HG03095 (cell line): ENCODE results near the gene CBX2.

Source experiments
- ATAC-seq: cut with Tn5 transposase; IDR thresholded peaks from one replicate; pipeline ENCODE4 v1.9.1; 2021; ENCODE audit warnings: moderate library complexity; ENCODE audit not compliant: unreplicated experiment

CBX2 gene

DNA sequence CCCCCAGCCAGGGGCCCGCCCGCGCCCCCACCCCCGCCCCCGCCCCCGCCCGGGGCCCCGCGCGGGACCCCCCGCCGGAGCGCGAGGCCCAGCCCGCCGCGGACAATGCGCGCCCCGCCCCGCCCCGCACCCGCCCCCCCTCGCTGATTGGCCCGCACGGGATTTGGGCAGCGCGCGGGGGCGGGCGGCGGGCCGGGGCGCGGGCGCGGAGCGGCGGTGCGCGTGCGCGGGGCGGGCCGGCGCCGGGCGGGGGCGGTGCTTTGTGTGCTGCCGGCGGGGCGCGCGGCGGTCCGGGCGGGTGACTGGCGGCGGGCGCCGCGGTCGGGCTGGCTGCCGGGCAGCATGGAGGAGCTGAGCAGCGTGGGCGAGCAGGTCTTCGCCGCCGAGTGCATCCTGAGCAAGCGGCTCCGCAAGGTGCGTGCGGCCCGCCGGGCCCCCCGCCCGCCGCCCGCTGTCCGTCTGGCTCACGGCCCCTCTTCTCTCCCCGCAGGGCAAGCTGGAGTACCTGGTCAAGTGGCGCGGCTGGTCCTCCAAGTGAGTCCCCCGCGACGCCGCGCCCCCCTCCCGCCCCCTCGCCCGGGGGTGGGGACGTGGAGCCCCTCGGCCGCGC is at the start of gene CBX2:
Gene CBX2, plus strand, starts transcription at position 255 of the 610 bp plus-strand sequence. Its CDS starts 88 bp downstream, at position 343.
- no peak for ATAC-seq

DNA sequence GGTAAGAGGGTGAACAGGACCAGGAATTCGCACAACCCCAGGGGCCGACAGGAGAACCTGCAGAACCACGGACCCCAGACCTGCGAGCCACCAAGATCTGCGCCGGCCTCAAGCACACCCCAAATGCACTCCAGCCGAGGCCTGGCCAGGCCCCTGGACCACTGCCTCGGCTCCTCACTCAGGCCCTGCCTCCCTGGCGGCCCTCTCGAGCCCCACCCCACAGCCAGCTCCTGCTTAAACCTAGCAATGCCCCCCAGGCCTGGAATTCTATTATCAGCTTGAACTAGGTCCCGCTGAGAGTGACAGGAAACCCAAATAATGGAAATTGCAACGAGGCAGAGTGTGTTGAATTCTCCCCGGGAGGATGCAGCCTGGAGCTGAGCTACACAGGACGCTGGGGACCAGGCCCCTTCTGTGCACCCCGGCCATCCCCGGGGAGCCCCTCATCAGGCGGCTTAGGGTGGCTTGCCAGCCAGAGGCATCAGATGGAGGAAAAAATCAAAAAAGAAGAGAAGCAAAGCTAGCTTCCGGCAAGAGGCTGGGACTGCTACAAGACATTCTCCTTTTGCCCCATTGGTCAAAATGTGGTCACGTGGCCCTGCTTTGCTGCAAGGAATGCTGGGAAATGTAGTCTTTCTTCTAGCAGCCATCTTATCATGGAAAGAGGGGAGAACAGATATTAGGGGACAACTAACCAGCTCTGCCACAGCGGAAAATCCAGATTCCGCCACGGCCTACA is 49.6 kb upstream of the CBX2 start:
- no peak for ATAC-seq

DNA sequence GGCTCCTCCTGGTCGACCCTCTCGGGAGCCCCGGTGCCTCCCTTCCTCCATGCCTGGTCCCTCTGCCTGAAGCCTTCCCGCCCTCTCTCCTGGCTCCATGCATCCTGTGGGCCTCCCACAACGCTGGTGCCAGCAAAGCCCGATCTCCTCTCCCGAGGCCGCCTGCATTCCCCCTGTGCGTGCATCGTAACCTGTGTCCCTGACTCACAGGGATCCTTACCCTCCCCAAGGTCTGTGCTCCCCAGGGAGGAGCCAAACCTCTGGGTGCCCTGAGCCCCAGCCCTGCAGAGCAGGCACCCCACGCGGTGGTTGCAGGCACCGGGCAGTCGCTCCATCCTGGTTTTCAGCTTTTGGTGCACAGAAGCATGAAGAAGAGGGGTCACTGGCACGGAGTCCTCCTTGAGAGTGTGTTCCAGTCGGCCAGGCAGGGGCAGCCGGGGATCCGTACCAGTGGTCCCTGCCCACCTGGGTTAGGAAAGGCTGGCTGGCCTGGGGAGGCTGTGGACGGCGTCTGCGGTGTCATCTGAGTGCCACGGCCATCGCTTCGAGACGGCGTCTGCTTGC is 49.0 kb upstream of the CBX2 start:
- no peak for ATAC-seq

- ATAC-seq: no peak
Measured at GRCh38 chr17:79729761-79730160, 48.2 kb upstream of the CBX2 start.

GRCh38 chr17:79730437-79730768 is 47.5 kb upstream of the CBX2 start:
- ATAC-seq: no peak

GRCh38 chr17:79730769-79731483 is 47.0 kb upstream of the CBX2 start, which contains the start of gene ENPP7:
ENPP7 (plus strand) TSS chr17:79730943; CDS start chr17:79731140, 197 bp downstream.
- ATAC-seq: no peak

- ATAC-seq: no peak
Measured at GRCh38 chr17:79732254-79732653, 45.7 kb upstream of the CBX2 start.

DNA sequence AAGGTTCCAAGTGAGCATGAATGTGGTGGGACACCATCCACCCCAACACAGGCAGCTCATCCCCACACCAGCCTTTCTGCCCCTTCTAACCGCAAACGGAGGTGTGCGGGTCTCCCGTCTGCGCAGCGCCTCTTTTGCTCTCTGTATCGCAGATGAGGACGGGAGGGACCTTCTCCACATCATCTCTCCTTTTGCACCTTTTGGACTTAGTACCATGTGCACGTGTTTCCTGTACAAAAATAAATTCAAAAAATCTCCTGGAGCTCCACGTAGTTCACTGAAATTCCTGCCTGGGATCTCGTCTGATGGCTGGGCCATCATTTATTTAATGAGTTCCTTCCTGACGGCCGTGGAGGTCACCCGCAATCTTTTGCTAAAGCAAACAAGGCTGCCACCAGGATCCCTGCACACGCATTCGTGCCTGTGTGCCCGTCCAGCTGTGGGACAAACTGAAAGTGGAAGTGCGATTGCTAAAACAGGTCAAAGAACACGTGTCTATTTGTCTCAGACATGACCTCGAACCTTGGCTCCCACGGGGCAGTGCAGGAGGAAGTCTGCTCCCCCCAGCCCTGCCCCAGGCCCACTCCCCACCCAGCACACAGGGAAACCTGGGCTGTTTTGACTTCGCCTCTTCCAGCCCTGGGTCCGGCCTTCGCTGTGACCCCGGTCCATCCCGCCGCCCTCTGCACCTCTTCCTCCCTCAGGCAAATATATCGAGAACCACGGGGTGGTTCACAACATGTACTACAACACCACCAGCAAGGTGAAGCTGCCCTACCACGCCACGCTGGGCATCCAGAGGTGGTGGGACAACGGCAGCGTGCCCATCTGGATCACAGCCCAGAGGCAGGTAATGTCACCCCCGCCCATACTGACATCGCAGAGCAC is 44.9 kb upstream of the CBX2 start:
- ATAC-seq: no peak

GRCh38 chr17:79733692-79734070 is 44.3 kb upstream of the CBX2 start:
- ATAC-seq: no peak

DNA sequence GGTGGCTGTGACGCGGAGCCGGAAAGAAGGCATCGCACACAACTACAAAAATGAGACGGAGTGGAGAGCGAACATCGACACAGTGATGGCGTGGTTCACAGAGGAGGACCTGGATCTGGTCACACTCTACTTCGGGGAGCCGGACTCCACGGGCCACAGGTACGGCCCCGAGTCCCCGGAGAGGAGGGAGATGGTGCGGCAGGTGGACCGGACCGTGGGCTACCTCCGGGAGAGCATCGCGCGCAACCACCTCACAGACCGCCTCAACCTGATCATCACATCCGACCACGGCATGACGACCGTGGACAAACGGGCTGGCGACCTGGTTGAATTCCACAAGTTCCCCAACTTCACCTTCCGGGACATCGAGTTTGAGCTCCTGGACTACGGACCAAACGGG is 42.9 kb upstream of the CBX2 start:
- ATAC-seq: no peak

- ATAC-seq: no peak
Measured at GRCh38 chr17:79737046-79737921, 40.7 kb upstream of the CBX2 start.

- ATAC-seq: no peak
Measured at GRCh38 chr17:79737922-79738578, 39.9 kb upstream of the CBX2 start.

- no peak for ATAC-seq
Measured at GRCh38 chr17:79738643-79739042, 39.3 kb upstream of the CBX2 start.

GRCh38 chr17:79739148-79740062 is 38.5 kb upstream of the CBX2 start:
- no peak for ATAC-seq

GRCh38 chr17:79740413-79740812 is 37.5 kb upstream of the CBX2 start:
- ATAC-seq: no peak

DNA sequence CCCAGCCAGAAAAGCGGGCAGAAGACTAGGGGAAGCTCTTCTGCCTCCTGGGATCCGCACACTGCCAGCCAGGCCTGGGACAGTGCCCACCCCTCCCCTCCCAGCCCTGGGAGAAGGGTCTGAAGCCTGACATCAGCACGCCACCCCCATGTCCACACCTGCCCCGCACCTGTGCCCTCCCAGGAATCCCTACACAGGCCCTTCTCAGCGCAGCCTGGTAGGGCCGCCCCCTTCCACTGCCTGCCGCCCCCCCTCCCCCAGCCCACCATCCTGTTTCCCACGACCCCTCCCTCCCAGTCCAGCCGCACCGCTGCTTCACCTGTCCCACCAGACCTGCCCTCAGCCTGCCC is 36.6 kb upstream of the CBX2 start:
- ATAC-seq: no peak

DNA sequence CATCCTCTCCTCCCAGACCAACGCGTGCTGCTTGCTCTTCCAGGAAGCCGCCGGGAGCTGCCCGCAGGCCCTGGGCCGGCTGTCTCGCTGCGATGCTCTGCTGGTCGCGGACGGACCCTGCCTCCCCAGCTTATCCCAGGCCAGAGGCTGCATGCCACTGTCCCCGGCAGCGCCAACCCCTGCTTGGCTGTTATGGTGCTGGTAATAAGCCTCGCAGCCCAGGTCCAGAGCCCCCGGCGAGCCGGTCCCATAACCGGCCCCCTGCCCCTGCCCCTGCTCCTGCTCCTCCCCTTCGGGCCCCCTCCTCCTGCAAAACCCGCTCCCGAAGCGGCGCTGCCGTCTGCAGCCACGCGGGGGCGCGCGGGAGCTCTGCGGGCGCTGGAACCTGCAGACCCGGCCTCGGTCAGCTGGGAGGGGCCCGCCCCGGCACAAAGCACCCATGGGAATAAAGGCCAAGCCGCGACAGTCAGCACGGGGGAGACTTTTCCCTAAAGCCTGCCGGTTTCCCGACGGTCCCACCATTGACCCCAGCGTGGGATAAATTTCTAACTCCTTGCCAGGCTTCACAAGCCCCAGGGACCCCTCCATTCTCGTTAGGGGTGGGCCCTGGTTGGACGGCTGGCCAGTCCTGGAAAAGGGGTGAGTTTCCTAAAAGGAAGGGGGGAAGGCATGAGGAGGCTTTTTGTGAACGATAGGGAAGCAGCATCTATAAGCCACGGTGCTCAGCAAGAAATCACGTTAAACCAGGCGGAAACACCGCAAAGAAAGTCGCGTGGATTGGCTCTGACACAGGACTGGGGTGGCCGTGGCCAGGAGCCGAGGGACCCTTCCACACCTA is 36.0 kb upstream of the CBX2 start:
- no peak for ATAC-seq

DNA sequence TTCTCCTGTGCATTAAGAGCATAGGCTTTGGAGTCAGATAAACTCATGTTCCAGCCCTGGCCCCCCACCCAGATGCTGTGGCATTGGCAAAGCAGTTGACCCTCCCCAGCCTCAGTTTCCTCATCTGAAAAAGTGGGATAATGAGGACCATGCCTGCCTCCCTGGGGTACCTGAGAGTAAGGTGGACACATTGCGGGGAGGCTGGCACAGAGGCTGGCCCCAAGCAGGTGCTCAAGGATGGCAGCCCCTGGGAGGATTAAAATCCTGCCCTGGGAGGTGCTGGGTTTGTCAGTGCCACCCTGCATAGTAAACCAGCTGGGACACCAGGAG is 35.4 kb upstream of the CBX2 start:
- no peak for ATAC-seq
